Neural cell (in vitro differentiated cells): Measurements from ENCODE around the gene EML4. TPM values are rescaled to one million over a fixed set of nuclear protein-coding genes. Genes with fewer than 3 reads are reported as not detected.
"Not testable (repeated sequence)": the region's sequence is repeated elsewhere in the genome, so short reads cannot be mapped to it uniquely, and the experiment has no call there.

ENCODE experiments used
- H2AFZ ChIP-seq: fragments of 200-600, 300-800 bp; sonication (generic), shearing (Covaris generic); 2 replicates; pipeline ENCODE4 v1.6.0; 2014; ENCODE audit warnings: low read depth, mild to moderate bottlenecking, antibody characterized with exemption, low read length, moderate library complexity
- H3F3A ChIP-seq: fragments of 200-600 bp; shearing (Covaris generic); 2 replicates; pipeline ENCODE4 v1.6.1; 2016; ENCODE audit warnings: mild to moderate bottlenecking, moderate library complexity, mixed read lengths, antibody characterized with exemption, low read length; ENCODE audit not compliant: insufficient read depth, poor library complexity, severe bottlenecking
- H3K27ac ChIP-seq: fragments of 200-600, 300-800 bp; sonication (generic), shearing (Covaris generic); 2 replicates; pipeline ENCODE4 v1.5.1; 2014; ENCODE audit warnings: mild to moderate bottlenecking, low read length, moderate library complexity
- H3K27me3 ChIP-seq: fragments of 300-800, 200-600 bp; sonication (generic), shearing (Covaris generic); 2 replicates; pipeline ENCODE4 v1.6.0; 2014; ENCODE audit warnings: mild to moderate bottlenecking, low read depth, low read length, moderate library complexity; ENCODE audit not compliant: insufficient read depth
- H3K36me3 ChIP-seq: fragments of 300-800, 200-600 bp; sonication (generic), shearing (Covaris generic); 2 replicates; pipeline ENCODE4 v1.5.1; 2014; ENCODE audit warnings: mild to moderate bottlenecking, antibody characterized with exemption, low read length, moderate library complexity; ENCODE audit not compliant: insufficient read depth
- H3K4me2 ChIP-seq: fragments of 300-800, 200-600 bp; sonication (generic), shearing (Covaris generic); 2 replicates; pipeline ENCODE4 v1.6.0; 2014; ENCODE audit warnings: mild to moderate bottlenecking, low read length
- H3K4me3 ChIP-seq: fragments of 300-800, 200-600 bp; sonication (generic), shearing (Covaris generic); 2 replicates; pipeline ENCODE4 v1.5.1; 2014; ENCODE audit warnings: mild to moderate bottlenecking, low read length, moderate library complexity
- H3K79me2 ChIP-seq: fragments of 200-600 bp; shearing (Covaris generic); replicated peaks from 2 replicates; pipeline ENCODE4 v1.6.0; 2014; ENCODE audit warnings: mild to moderate bottlenecking, low read length, moderate library complexity; ENCODE audit not compliant: insufficient read depth
- H3K9ac ChIP-seq: fragments of 300-800, 200-600 bp; sonication (generic), shearing (Covaris generic); 2 replicates; pipeline ENCODE4 v1.6.1; 2016; ENCODE audit warnings: mild to moderate bottlenecking, low read length, mixed read lengths
- H3K9me2 ChIP-seq: fragments of 200-600 bp; shearing (Covaris generic); 2 replicates; pipeline ENCODE4 v1.6.1; 2016; ENCODE audit warnings: mild to moderate bottlenecking, low read length, mixed read lengths; ENCODE audit not compliant: insufficient read depth
- H3K9me3 ChIP-seq: fragments of 200-600, 300-800 bp; sonication (generic), shearing (Covaris generic); 2 replicates; pipeline ENCODE4 v1.6.1; 2016; ENCODE audit warnings: mild to moderate bottlenecking, mixed run types, low read length, moderate library complexity, mixed read lengths
- H4K20me1 ChIP-seq: fragments of 200-600 bp; shearing (Covaris generic); 2 replicates; pipeline ENCODE4 v1.6.1; 2016; ENCODE audit warnings: mild to moderate bottlenecking, mixed run types; ENCODE audit not compliant: insufficient read depth
- EP300 ChIP-seq: fragments of 450-650 bp; conservative IDR thresholded peaks from 2 replicates; pipeline ENCODE4 v1.6.1; 2014; ENCODE audit warnings: antibody characterized with exemption, mild to moderate bottlenecking, moderate library complexity; ENCODE audit not compliant: poor library complexity, severe bottlenecking
- EZH2 ChIP-seq: fragments of 200-600, 300-800 bp; shearing (Covaris generic), sonication (generic); IDR thresholded peaks from 2 replicates; pipeline ENCODE4 v1.6.1; 2014; ENCODE audit warnings: antibody characterized with exemption, low read length, borderline replicate concordance, mild to moderate bottlenecking; ENCODE audit not compliant: insufficient read depth, poor library complexity, severe bottlenecking
- MXI1 ChIP-seq: fragments of 450-650 bp; conservative IDR thresholded peaks from 2 replicates; pipeline ENCODE4 v1.6.1; 2014; ENCODE audit warnings: antibody characterized with exemption, mild to moderate bottlenecking; ENCODE audit not compliant: poor library complexity, severe bottlenecking
- POLR2AphosphoS5 ChIP-seq: IDR thresholded peaks from 2 replicates; pipeline ENCODE4 v1.6.1; 2012
- RAD21 ChIP-seq: fragments of 450-650 bp; conservative IDR thresholded peaks from 2 replicates; pipeline ENCODE4 v1.6.1; 2014; ENCODE audit warnings: antibody characterized with exemption, mild to moderate bottlenecking, moderate library complexity
- REST ChIP-seq: IDR thresholded peaks from 2 replicates; pipeline ENCODE4 v1.6.1; 2012; ENCODE audit warnings: borderline replicate concordance
- SMC3 ChIP-seq: fragments of 450-650 bp; conservative IDR thresholded peaks from 2 replicates; pipeline ENCODE4 v1.6.1; 2014; ENCODE audit warnings: antibody characterized with exemption, mild to moderate bottlenecking, moderate library complexity; ENCODE audit not compliant: poor library complexity
- TAF1 ChIP-seq: IDR thresholded peaks from 2 replicates; pipeline ENCODE4 v1.6.1; 2012; ENCODE audit warnings: low read depth
- polyA plus RNA-seq: library from polyadenylated mRNA; depleted of rRNA; stranded (reverse); fragments of >200 nt; gene quantifications from 2 replicates; pipeline ENCODE4 v1.2.3, GENCODE V29; 2014
- TF ChIP-seq, protein P1 (sequence below): fragments of 450-650 bp; IDR thresholded peaks from 2 replicates; pipeline ENCODE4 v1.5.1; 2014; ENCODE audit warnings: antibody characterized with exemption, mild to moderate bottlenecking, moderate library complexity; ENCODE audit not compliant: poor library complexity, severe bottlenecking

EML4 gene
- polyA plus RNA-seq, 1 donor from 2014 or later = 33.9 TPM

DNA sequence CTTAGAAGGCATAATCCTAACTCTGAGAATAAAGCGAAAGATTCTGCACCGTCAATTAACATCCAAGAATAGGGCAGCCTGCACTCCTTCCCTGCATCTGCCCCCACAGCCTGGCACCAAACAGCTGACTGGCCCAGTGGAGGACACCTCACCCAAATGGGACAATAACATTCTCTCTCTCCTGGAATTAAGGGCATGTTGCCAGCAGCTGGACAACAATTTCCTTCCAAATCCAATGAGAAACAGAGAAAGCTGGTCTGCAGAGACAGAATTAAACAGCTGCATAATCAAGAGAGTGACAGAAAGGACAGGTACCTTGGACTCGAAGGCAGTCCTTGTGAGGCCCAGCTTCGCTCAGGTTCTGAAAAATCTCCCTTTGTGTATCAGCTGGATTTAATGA, 176.8 kb downstream of the EML4 start:
- Histone ChIP-seq H3K27me3 (no peaks in the 10 kb centered on the region), H3K27ac (no peak overlapping the region), H3K9me3 (no peaks in the 10 kb centered on the region), H3K9me2 (no peaks in the 10 kb centered on the region), H2AFZ (no peak overlapping the region), H3K4me2 (no peak overlapping the region), H3K9ac (no peak overlapping the region), H3K36me3 (no peaks in the 10 kb centered on the region), H3K79me2 (peaks cover 6% of the 10 kb centered on the region), H4K20me1 (no peaks in the 10 kb centered on the region), H3K4me3 (no peak overlapping the region), H3F3A (no peaks in the 10 kb centered on the region)
- no peak for TF ChIP-seq POLR2AphosphoS5
- TF ChIP-seq RAD21 = no peak
- TF ChIP-seq, protein P1, sequence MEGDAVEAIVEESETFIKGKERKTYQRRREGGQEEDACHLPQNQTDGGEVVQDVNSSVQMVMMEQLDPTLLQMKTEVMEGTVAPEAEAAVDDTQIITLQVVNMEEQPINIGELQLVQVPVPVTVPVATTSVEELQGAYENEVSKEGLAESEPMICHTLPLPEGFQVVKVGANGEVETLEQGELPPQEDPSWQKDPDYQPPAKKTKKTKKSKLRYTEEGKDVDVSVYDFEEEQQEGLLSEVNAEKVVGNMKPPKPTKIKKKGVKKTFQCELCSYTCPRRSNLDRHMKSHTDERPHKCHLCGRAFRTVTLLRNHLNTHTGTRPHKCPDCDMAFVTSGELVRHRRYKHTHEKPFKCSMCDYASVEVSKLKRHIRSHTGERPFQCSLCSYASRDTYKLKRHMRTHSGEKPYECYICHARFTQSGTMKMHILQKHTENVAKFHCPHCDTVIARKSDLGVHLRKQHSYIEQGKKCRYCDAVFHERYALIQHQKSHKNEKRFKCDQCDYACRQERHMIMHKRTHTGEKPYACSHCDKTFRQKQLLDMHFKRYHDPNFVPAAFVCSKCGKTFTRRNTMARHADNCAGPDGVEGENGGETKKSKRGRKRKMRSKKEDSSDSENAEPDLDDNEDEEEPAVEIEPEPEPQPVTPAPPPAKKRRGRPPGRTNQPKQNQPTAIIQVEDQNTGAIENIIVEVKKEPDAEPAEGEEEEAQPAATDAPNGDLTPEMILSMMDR = no peak
- TF ChIP-seq MXI1 = no peak
- no peak for TF ChIP-seq REST
- TF ChIP-seq EZH2 = no peak
- TF ChIP-seq EP300 = no peak
- TF ChIP-seq SMC3 = no peak
- TF ChIP-seq TAF1 = no peak

GRCh38 chr2:42346856-42347255, 177.7 kb downstream of the EML4 start:
- not testable (repeated sequence) for H4K20me1 ChIP-seq, H3F3A ChIP-seq, H2AFZ ChIP-seq, H3K9ac ChIP-seq, H3K36me3 ChIP-seq, H3K4me3 ChIP-seq, H3K4me2 ChIP-seq, H3K27ac ChIP-seq, H3K9me3 ChIP-seq, H3K27me3 ChIP-seq, H3K79me2 ChIP-seq, H3K9me2 ChIP-seq

DNA sequence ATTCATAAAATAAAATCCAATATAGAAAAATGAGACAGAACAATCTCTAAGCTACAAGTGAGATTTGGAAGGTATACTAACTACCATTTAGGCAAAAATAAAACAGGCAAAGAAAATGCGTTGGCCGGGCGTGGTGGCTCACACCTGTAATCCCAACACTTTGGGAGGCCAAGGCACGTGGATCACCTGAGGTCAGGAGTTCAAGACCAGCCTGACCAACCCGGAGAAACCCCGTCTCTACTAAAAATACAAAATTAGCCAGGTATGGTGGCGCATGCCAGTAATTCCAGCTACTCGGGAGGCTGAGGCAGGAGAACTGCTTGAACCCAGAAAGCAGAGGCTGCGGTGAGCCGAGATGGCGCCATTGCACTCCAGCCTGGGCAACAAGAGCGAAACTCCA, 178.4 kb downstream of the EML4 start:
- H3K4me2 ChIP-seq, H3F3A ChIP-seq, H4K20me1 ChIP-seq, H3K9me3 ChIP-seq, H3K36me3 ChIP-seq, H3K27me3 ChIP-seq, H3K9ac ChIP-seq, H3K27ac ChIP-seq, H2AFZ ChIP-seq, H3K9me2 ChIP-seq, H3K4me3 ChIP-seq: not testable (repeated sequence)
- peaks cover 12% of the 10 kb centered on the region for H3K79me2 ChIP-seq
